Caco-2 (cell line): ENCODE results near the gene KHNYN. TPM values are rescaled to one million over a fixed set of nuclear protein-coding genes. Genes with fewer than 3 reads are reported as not detected.

Experiments used
- Bru-seq: library from RNA; stranded (reverse); fragments of 400-500 nt; gene quantifications from one replicate; lab custom pipeline; 2021; lab: Mats Ljungman, UMichigan
- BruChase-seq, 2 experiments: library from RNA; stranded (reverse); fragments of 400-500 nt; gene quantifications; one replicate each; lab custom pipeline; 2021; lab: Mats Ljungman, UMichigan
- BruUV-seq: library from RNA; stranded (reverse); fragments of 400-500 nt; replicated peaks from 2 replicates; lab custom pipeline; 2021; lab: Mats Ljungman, UMichigan
- CTCF ChIA-PET: fragments of 300-600 bp; sonication (Branson Sonifier 250); formaldehyde crosslinking; loops from one replicate; lab custom pipeline; 2022; ENCODE audit warnings: antibody characterized with exemption; lab: Charles Lee
- POLR2A ChIA-PET: fragments of 300-600 bp; sonication (Branson Sonifier 250); formaldehyde crosslinking; loops from one replicate; lab custom pipeline; 2022; ENCODE audit warnings: antibody characterized with exemption; lab: Charles Lee
- DNase-seq, 2 experiments: peaks; one replicate each; pipeline versions ENCODE4 v3.0.0 to v3.0.0-alpha.2; 2020 to 2022
- H3K27me3 ChIP-seq: replicated peaks from 2 replicates; pipeline ENCODE4 v1.6.0; 2011; ENCODE audit warnings: low read length; ENCODE audit not compliant: control insufficient read depth, insufficient read depth
- H3K36me3 ChIP-seq: 2 replicates; pipeline ENCODE4 v1.5.1; 2011; ENCODE audit warnings: low read length; ENCODE audit not compliant: control insufficient read depth, insufficient read depth
- H3K4me1 ChIP-seq: fragments of 250-450 bp; sonication (Bioruptor Pico); 2 replicates; pipeline ENCODE4 v1.5.1; 2020; ENCODE audit warnings: mild to moderate bottlenecking
- H3K4me3 ChIP-seq: 2 replicates; pipeline ENCODE4 v1.5.1; 2011; ENCODE audit warnings: low read depth, mild to moderate bottlenecking, control low read depth, low read length
- H3K9me3 ChIP-seq: fragments of 250-450 bp; sonication (Bioruptor Pico); 2 replicates; pipeline ENCODE4 v1.5.1; 2020; ENCODE audit warnings: mild to moderate bottlenecking, moderate library complexity
- H3K27ac Mint-ChIP-seq: one replicate; pipeline ENCODE4 v1.8.0; 2022; ENCODE audit warnings: mixed read lengths; ENCODE audit not compliant: unreplicated experiment
- H3K27me3 Mint-ChIP-seq: one replicate; pipeline ENCODE4 v1.8.0; 2022; ENCODE audit warnings: mixed read lengths; ENCODE audit not compliant: insufficient read depth, unreplicated experiment
- H3K36me3 Mint-ChIP-seq: one replicate; pipeline ENCODE4 v1.8.0; 2022; ENCODE audit warnings: mild to moderate bottlenecking, mixed read lengths; ENCODE audit not compliant: insufficient read depth, unreplicated experiment
- H3K4me1 Mint-ChIP-seq: one replicate; pipeline ENCODE4 v1.8.0; 2022; ENCODE audit warnings: low read depth, mixed read lengths; ENCODE audit not compliant: unreplicated experiment
- H3K4me3 Mint-ChIP-seq: one replicate; pipeline ENCODE4 v1.8.0; 2022; ENCODE audit warnings: mild to moderate bottlenecking, moderate library complexity, mixed read lengths; ENCODE audit not compliant: unreplicated experiment
- H3K9me3 Mint-ChIP-seq: one replicate; pipeline ENCODE4 v1.8.0; 2022; ENCODE audit warnings: mixed read lengths; ENCODE audit not compliant: unreplicated experiment
- CTCF ChIP-seq, 2 experiments: fragments of 200-600 bp in 1 of 2; IDR thresholded peaks; 1 replicate in 1 of 2; 2 replicates in 1 of 2; pipeline versions ENCODE4 v1.5.1 to v1.8.0; 2011 to 2022; ENCODE audit warnings: antibody characterized with exemption in 1 of 2, control low read depth in 1 of 2, inconsistent platforms in 1 of 2, low read depth in 1 of 2, low read length in 1 of 2, mild to moderate bottlenecking in 1 of 2, moderate library complexity in 1 of 2; ENCODE audit not compliant: insufficient read depth in 1 of 2, severe bottlenecking in 1 of 2, unreplicated experiment in 1 of 2
- intact Hi-C: fragments of 100-400 bp; cut with micrococcal nuclease; formaldehyde crosslinking; loops from one replicate; pipeline ENCODE4 v1.10.0; 2022; ENCODE audit not compliant: unreplicated experiment
- long read RNA-seq: library from polyadenylated mRNA; stranded (forward); transcript quantifications from one replicate; pipeline ENCODE4 v2.0.0, GENCODE V29; 2022
- total RNA-seq: library from RNA; stranded (reverse); gene quantifications from 2 replicates; pipeline ENCODE4 v1.2.3, GENCODE V29; 2022

The KHNYN gene
- total RNA-seq: 50.0 and 50.5 TPM in 2 replicates
- Bru-seq, nascent RNA: percentile 82 among the genes with signal in this experiment
- percentile 86 among the genes with signal in this experiment for BruChase-seq, experiment 1, labeled RNA remaining after a 2-hour chase
- BruChase-seq, experiment 2, labeled RNA remaining after a 6-hour chase: percentile 93 among the genes with signal in this experiment
- long read RNA-seq, transcript KHNYN-202 (8 exons, 3,359 nt): major isoform, 8 of 32 reads
- long read RNA-seq, partial matches to known transcripts: 12 of 32 reads
- long read RNA-seq, other reads (novel, unspliced or antisense): 9 of 32 reads

- Mint-ChIP-seq H3K4me1 (peaks cover 39% of the 10 kb centered on the region), H3K27ac (peak within 1 kb of the TSS; percentile 85), H3K9me3 (no peaks in the 10 kb centered on the region), H3K27me3 (no peaks in the 10 kb centered on the region), H3K4me3 (peak within 1 kb of the TSS; percentile 78), H3K36me3 (peaks cover 15% of the 10 kb centered on the region)
- no peaks in the 10 kb centered on the region for H3K27me3 ChIP-seq
- ChIA-PET CTCF (interaction anchor here (1.1 to 3.7 kb wide), 4 partner anchors 12 to 96 kb away, joined by 3 to 111 read pairs (median 48); no protein-coding TSS in a partner anchor), POLR2A (interaction anchor here (0.9 to 1.7 kb wide), 5 partner anchors 12 to 188 kb away, joined by 4 to 11 read pairs (median 6); partner anchors contain the start of genes SDR39U1 and TINF2)
- H3K36me3 ChIP-seq: peaks cover 3% of the 10 kb centered on the region; the same call in 1 of the 2 replicates
- peaks cover 62% of the 10 kb centered on the region for H3K4me1 ChIP-seq
- no peaks in the 10 kb centered on the region for H3K9me3 ChIP-seq
- no peak for TF ChIP-seq CTCF (IDR thresholded peaks at IDR 0.05; ENCODE audit: insufficient read depth in 1 of 2, low read depth in 1 of 2, low read length in 1 of 2, severe bottlenecking in 1 of 2, unreplicated experiment in 1 of 2)
- peak within 1 kb of the TSS; percentile 63 for H3K4me3 ChIP-seq
- TSS peak; percentile 55 for BruUV-seq
- intact Hi-C loops: no loop called here
- DNase-seq: peak; percentile 87
These were observed at the start of gene KHNYN, which contains the start of gene CBLN3 for GRCh38 chr14:24429395-24430142. Gene KHNYN, plus strand, starts transcription at chr14:24429954. Its CDS starts 777 bp downstream, at chr14:24430731. Gene CBLN3, minus strand, starts transcription at chr14:24429668. Its CDS starts 614 bp downstream, at chr14:24429054.

- no peaks in the 10 kb centered on the region for H3K9me3 Mint-ChIP-seq
- POLR2A ChIA-PET: no interaction called here
- CTCF ChIA-PET: interaction anchor here (1.3 kb wide), 1 partner anchor 9 kb away, joined by 5 read pairs; no protein-coding TSS in a partner anchor
These were observed 48.2 kb upstream of the KHNYN start for GRCh38 chr14:24381363-24382063.

More at GRCh38 chr14:24381363-24382063, 48.2 kb upstream of the KHNYN start:
- Mint-ChIP-seq H3K4me3 (no peak overlapping the region), H3K36me3 (no peaks in the 10 kb centered on the region), H3K4me1 (no peaks in the 10 kb centered on the region), H3K27me3 (no peaks in the 10 kb centered on the region), H3K27ac (no peak overlapping the region)
- intact Hi-C loops: no loop called here
- Histone ChIP-seq H3K9me3 (no peaks in the 10 kb centered on the region), H3K4me1 (no peaks in the 10 kb centered on the region), H3K36me3 (no peaks in the 10 kb centered on the region), H3K4me3 (no peak overlapping the region), H3K27me3 (no peaks in the 10 kb centered on the region)
- no peak for TF ChIP-seq CTCF (IDR thresholded peaks at IDR 0.05; ENCODE audit: insufficient read depth in 1 of 2, low read depth in 1 of 2, low read length in 1 of 2, severe bottlenecking in 1 of 2, unreplicated experiment in 1 of 2)
- no peak for DNase-seq
- BruUV-seq: no TSS peak
